GM19238 (cell line): Measurements from ENCODE around the gene MAML3.

Experiments
- DNase-seq: peaks from one replicate; pipeline ENCODE4 v3.0.0; 2011; ENCODE audit warnings: low spot score; ENCODE audit not compliant: insufficient read length

The MAML3 gene

DNA sequence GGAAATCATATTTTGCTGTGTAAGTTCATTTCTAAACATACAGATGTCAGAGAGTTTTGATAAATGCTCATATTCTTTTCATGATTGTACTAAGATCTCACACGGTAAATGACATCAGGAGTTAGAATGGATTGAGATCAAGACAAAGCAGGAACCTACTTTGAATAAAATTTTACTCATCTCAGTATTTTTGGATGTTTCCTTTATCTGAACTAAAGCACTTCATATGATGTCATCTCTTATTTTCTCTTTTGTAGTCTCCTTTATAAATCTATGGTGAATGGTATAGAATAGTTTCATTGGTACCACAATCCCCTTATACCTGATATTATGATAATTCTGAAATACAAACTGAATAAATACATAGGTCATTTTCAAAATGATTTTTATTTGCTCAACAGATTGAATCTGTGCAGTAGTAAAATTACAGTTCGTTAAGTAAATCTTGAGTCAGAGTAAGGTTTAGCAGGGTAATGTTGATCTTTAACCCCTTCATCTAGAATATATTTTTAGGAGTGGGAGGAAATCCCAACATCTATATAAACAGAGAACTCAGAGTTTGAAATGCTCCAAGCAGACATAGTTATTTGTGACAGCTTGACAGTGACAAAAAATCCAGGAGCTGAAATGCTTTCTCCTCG lies 308.4 kb downstream of the MAML3 start:
- no peak for DNase-seq

- no peak for DNase-seq
Measured at GRCh38 chr4:139844459-139845036, 309.4 kb downstream of the MAML3 start.

DNA sequence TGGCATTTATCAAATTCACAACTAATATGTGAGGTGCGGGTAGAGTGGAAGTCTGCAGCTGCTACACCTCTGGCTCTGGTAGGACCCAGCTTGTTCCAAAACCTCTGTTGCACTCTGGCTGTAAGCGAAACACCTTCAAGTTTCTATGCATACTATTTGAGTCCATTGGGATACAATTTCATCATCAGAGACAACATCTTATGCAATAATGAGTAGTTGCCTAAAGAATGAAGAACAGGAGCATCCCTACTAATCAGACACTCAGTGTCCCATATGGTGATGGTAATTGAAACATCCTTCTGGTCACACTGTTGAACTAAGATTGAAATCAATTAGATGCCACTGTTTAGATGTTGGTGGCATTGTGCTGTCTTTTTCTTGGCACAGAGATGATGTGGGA lies 309.9 kb downstream of the MAML3 start:
- no peak for DNase-seq

- no peak for DNase-seq
Measured at GRCh38 chr4:139843641-139844040, 310.3 kb downstream of the MAML3 start.

GRCh38 chr4:139841464-139842195 lies 312.4 kb downstream of the MAML3 start:
- DNase-seq: no peak

DNA sequence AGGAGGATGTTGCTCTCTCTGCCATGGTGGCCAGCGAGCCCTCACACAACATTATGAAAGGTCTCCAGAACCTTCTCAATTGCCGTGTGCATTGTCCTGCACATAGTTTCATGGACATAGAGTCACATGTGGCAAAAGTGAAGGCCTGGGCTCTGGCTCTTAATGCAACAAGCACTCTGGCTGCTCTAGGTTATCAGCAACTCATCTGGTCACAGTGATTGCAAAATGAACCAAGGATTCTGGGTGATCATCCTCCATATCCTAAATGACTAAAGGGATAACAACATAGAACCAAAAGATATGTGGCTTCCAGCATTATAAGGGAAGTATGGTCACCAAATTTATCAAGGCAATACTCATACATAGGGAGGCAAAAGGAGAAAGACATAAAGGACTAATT lies 313.2 kb downstream of the MAML3 start:
- DNase-seq: no peak

- no peak for DNase-seq
Measured at GRCh38 chr4:139839403-139840031, 314.5 kb downstream of the MAML3 start.

DNA sequence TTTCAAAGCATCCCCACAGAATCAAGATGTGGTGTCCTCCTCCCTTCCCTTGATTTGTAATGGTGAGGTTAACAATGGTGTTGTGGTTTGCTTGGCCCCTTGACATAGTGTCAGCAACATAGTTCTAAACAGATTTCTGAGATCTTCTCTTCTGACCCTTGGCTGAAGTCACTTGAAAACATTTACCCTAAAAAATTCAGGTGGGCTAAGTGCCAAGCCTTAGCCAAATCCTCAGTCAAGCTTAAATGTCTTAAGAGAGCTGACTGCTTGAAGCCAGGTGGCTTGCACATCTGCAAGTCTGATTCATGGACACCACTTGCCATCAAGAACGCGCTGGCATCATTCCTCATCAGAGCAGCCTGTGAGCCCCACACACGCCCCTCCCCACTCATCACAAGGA lies 315.2 kb downstream of the MAML3 start:
- no peak for DNase-seq

GRCh38 chr4:139834981-139835391 lies 319.0 kb downstream of the MAML3 start:
- DNase-seq: no peak

- no peak for DNase-seq
Measured at GRCh38 chr4:139834226-139834662, 319.7 kb downstream of the MAML3 start.

GRCh38 chr4:139833151-139833910 lies 320.7 kb downstream of the MAML3 start:
- no peak for DNase-seq

GRCh38 chr4:139828966-139829664 lies 324.9 kb downstream of the MAML3 start:
- no peak for DNase-seq

DNA sequence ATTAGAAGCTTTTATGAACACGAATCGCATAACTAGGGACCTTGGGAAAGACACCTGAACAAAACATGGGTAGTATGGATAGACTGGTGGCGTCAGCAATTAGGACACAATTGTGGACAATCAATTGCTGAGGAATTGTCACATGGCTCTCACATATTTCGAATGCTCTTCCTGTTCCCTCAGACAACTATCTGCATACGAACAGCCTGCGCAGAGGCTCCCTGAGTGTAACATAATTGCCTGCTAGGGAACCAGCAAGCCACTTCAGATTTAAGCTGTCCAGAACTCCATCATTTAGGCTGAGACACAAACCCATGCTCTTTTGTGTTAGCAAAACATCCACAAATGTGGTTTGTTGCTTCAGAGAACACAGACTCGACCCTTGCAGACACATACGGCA lies 327.6 kb downstream of the MAML3 start:
- no peak for DNase-seq

DNA sequence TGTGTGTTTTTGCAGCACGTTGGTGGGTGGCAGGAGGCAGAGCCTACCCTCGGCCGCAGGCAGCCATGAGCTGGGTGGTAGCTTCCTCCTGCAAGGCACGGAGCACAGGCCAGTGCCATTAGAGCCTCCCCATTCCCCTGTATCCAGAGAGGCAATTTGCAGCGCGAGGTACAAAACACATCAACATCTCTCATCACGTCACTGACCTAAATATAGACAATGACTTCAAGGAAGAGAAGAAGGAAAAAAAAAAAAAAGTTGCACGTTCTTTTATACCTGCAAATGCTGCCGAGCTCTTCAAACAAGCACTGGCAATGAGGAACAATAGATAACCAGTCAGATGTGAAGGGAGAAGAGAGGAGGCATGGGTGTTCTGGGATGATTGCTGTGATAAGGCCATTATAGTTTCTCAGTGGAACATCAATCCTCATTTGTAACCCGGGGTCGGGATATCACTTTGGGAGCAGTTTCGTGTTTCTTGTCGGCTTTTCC lies 328.4 kb downstream of the MAML3 start:
- DNase-seq: no peak

DNA sequence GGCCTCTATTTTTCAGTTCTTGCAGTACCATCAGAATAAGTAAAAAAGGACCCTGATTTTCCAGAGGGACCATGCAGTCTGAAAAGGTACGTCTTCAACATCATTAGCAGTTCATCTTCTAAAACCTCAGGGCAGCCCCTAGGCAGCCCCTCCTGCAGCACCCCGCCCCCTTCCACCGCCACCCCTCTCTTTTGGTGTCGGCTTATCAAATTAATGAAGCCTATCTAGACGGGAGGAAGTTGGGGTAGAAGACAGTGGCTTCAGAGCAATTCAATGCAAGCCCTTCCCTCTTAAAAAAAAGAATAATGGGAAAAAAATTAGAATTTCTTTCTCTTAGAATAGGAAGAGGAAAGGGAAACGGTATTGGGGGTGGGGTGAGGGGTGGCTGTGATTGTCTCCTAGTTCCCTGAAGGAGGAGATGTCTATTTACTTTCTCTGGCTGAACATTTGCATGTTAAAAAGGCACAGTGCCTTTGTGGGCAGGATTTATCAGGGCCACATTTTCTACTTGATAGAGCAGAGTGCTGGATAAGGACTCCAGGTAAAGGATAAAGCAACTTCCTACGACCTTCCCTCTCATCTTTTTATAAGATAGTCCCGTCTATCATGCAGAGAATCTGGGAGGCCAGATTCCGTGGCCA lies 329.0 kb downstream of the MAML3 start:
- DNase-seq: no peak

DNA sequence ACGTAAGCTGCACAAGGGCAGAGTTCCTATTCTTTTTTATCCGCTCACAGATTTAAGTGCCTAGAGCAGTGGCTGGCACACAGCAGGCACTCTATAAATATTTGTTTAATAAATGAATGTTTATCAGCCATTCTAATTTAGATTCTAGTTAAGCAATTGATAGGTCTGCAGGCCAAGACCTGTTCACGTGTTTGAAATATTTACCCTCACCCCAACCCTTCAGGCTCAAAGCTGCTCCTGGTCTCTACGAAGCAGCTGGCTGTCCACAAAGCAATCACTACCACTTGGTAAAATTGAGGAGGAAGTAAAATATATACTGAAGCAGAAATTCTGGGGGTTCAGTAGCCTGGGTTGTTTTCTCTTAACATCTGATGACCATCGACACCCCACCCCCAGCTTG lies 330.2 kb downstream of the MAML3 start:
- no peak for DNase-seq

GRCh38 chr4:139823345-139823744 lies 330.6 kb downstream of the MAML3 start:
- DNase-seq: no peak

- DNase-seq: no peak
Measured at GRCh38 chr4:139822391-139822790, 331.6 kb downstream of the MAML3 start.

- DNase-seq: no peak
Measured at GRCh38 chr4:139819082-139819481, 334.9 kb downstream of the MAML3 start.
